HEK293 (cell line): ENCODE measurements around the gene VRK3.

Experiments
- CTCF ChIA-PET: fragments of 350-600 bp; formaldehyde crosslinking; extraction: SDS; loops from one replicate; lab custom pipeline; 2021; ENCODE audit warnings: antibody characterized with exemption; lab: Yijun Ruan, JAX
- POLR2A ChIA-PET: fragments of 300-600 bp; formaldehyde crosslinking; extraction: SDS; loops from one replicate; lab custom pipeline; 2020; ENCODE audit warnings: antibody characterized with exemption, inconsistent platforms; lab: Yijun Ruan, JAX
- H3K27ac ChIP-seq: fragments of 200-500 bp; sonication (Bioruptor generic); 2 replicates; pipeline ENCODE4 v1.5.1; 2014; ENCODE audit warnings: low read depth, low read length, control low read depth, inconsistent platforms; ENCODE audit errors: extremely low read depth
- H3K36me3 ChIP-seq, 2 experiments: fragments of 200-500 bp in 1 of 2; sonication (Bioruptor generic) in 1 of 2; 1 replicate in 1 of 2; 2 replicates in 1 of 2; pipeline ENCODE4 v1.5.1; 2014 to 2017; ENCODE audit warnings: inconsistent platforms in 2 of 2, low read length in 2 of 2; ENCODE audit not compliant: control insufficient read depth in 2 of 2, insufficient read depth in 1 of 2
- H3K4me1 ChIP-seq: fragments of 200-500 bp; sonication (Bioruptor generic); 2 replicates; pipeline ENCODE4 v1.5.1; 2014; ENCODE audit warnings: mild to moderate bottlenecking, low read length, inconsistent platforms; ENCODE audit not compliant: control insufficient read depth, insufficient read depth
- H3K4me3 ChIP-seq: 2 replicates; pipeline ENCODE4 v1.5.1; 2011; ENCODE audit warnings: low read depth, mild to moderate bottlenecking, control low read depth, low read length, moderate library complexity
- H3K9me3 ChIP-seq: fragments of 200-500 bp; sonication (Bioruptor generic); 2 replicates; pipeline ENCODE4 v1.5.1; 2014; ENCODE audit warnings: low read depth, low read length, inconsistent platforms; ENCODE audit not compliant: control insufficient read depth, insufficient read depth
- FEZF1 ChIP-seq: fragments of 450-650 bp; formaldehyde crosslinking; IDR thresholded peaks from 2 replicates; pipeline ENCODE4 v1.5.1; 2016; ENCODE audit warnings: missing biosample characterization, missing genetic modification characterization
- HOXC10 ChIP-seq: sonication (generic); formaldehyde crosslinking; IDR thresholded peaks from 2 replicates; pipeline ENCODE4 v1.8.1; 2023; ENCODE audit warnings: mild to moderate bottlenecking, missing genetic modification reagents
- INSM2 ChIP-seq: fragments of 450-650 bp; formaldehyde crosslinking; IDR thresholded peaks from 2 replicates; pipeline ENCODE4 v1.5.1; 2016; ENCODE audit warnings: missing biosample characterization, missing genetic modification characterization
- KLF8 ChIP-seq: fragments of 450-650 bp; formaldehyde crosslinking; IDR thresholded peaks from 2 replicates; pipeline ENCODE4 v1.5.1; 2016; ENCODE audit warnings: missing biosample characterization, missing genetic modification characterization
- MEIS1 ChIP-seq: sonication (generic); formaldehyde crosslinking; IDR thresholded peaks from 2 replicates; pipeline ENCODE4 v1.8.1; 2022; ENCODE audit warnings: missing genetic modification reagents, mild to moderate bottlenecking, borderline replicate concordance
- OVOL3 ChIP-seq: fragments of 450-650 bp; formaldehyde crosslinking; IDR thresholded peaks from 2 replicates; pipeline ENCODE4 v1.5.1; 2016; ENCODE audit warnings: missing biosample characterization, missing genetic modification characterization
- PRDM4 ChIP-seq: fragments of 450-650 bp; formaldehyde crosslinking; IDR thresholded peaks from 2 replicates; pipeline ENCODE4 v1.5.1; 2017; ENCODE audit warnings: missing biosample characterization, missing genetic modification characterization
- RBAK ChIP-seq: fragments of 450-650 bp; formaldehyde crosslinking; IDR thresholded peaks from 2 replicates; pipeline ENCODE4 v1.5.1; 2016; ENCODE audit warnings: missing biosample characterization, missing genetic modification characterization
- SCRT2 ChIP-seq: fragments of 450-650 bp; formaldehyde crosslinking; IDR thresholded peaks from 2 replicates; pipeline ENCODE4 v1.5.1; 2016; ENCODE audit warnings: missing biosample characterization, missing genetic modification characterization
- TCF7L2 ChIP-seq: IDR thresholded peaks from 2 replicates; pipeline ENCODE4 v1.6.1; 2011; ENCODE audit warnings: low read depth, mild to moderate bottlenecking, inconsistent platforms, low read length, moderate library complexity, borderline replicate concordance
- ZBTB1 ChIP-seq: fragments of 450-650 bp; formaldehyde crosslinking; IDR thresholded peaks from 2 replicates; pipeline ENCODE4 v1.5.1; 2016; ENCODE audit warnings: missing biosample characterization, missing genetic modification characterization
- ZBTB44 ChIP-seq: fragments of 450-650 bp; IDR thresholded peaks from 2 replicates; pipeline ENCODE4 v1.5.1; 2018; ENCODE audit warnings: missing biosample characterization, mild to moderate bottlenecking, missing genetic modification characterization
- ZIC2 ChIP-seq: fragments of 450-650 bp; formaldehyde crosslinking; IDR thresholded peaks from 2 replicates; pipeline ENCODE4 v1.5.1; 2016; ENCODE audit warnings: missing biosample characterization, missing genetic modification characterization
- ZNF112 ChIP-seq: fragments of 450-650 bp; formaldehyde crosslinking; IDR thresholded peaks from 2 replicates; pipeline ENCODE4 v1.5.0; 2017; ENCODE audit warnings: missing biosample characterization, missing genetic modification characterization
- ZNF133 ChIP-seq: fragments of 450-650 bp; formaldehyde crosslinking; IDR thresholded peaks from 2 replicates; pipeline ENCODE4 v1.5.1; 2016; ENCODE audit warnings: missing biosample characterization, missing genetic modification characterization
- ZNF140 ChIP-seq: fragments of 450-650 bp; formaldehyde crosslinking; IDR thresholded peaks from 2 replicates; pipeline ENCODE4 v1.5.1; 2016; ENCODE audit warnings: missing biosample characterization, missing genetic modification characterization
- ZNF19 ChIP-seq: fragments of 450-650 bp; formaldehyde crosslinking; IDR thresholded peaks from 2 replicates; pipeline ENCODE4; 2016; ENCODE audit warnings: missing biosample characterization, missing genetic modification characterization, low read depth
- ZNF302 ChIP-seq: fragments of 450-650 bp; formaldehyde crosslinking; IDR thresholded peaks from 2 replicates; pipeline ENCODE4 v1.5.1; 2016; ENCODE audit warnings: missing biosample characterization, missing genetic modification characterization, low read depth
- ZNF350 ChIP-seq: fragments of 450-650 bp; formaldehyde crosslinking; IDR thresholded peaks from 2 replicates; pipeline ENCODE4 v1.5.0; 2017; ENCODE audit warnings: missing biosample characterization, mild to moderate bottlenecking, missing genetic modification characterization
- ZNF544 ChIP-seq: fragments of 450-650 bp; formaldehyde crosslinking; IDR thresholded peaks from 2 replicates; pipeline ENCODE4 v1.5.0; 2017; ENCODE audit warnings: missing biosample characterization, missing genetic modification characterization
- ZNF549 ChIP-seq: fragments of 450-650 bp; IDR thresholded peaks from 2 replicates; pipeline ENCODE4 v1.5.1; 2018; ENCODE audit warnings: missing biosample characterization, missing genetic modification characterization, mild to moderate bottlenecking, inconsistent platforms, moderate library complexity
- ZNF561 ChIP-seq: fragments of 450-650 bp; IDR thresholded peaks from 2 replicates; pipeline ENCODE4 v1.5.1; 2018; ENCODE audit warnings: missing biosample characterization, missing genetic modification characterization, borderline replicate concordance
- ZNF624 ChIP-seq: fragments of 450-650 bp; formaldehyde crosslinking; IDR thresholded peaks from 2 replicates; pipeline ENCODE4 v1.5.1; 2017; ENCODE audit warnings: missing biosample characterization, missing genetic modification characterization
- ZNF76 ChIP-seq: fragments of 450-650 bp; formaldehyde crosslinking; IDR thresholded peaks from 2 replicates; pipeline ENCODE4; 2016; ENCODE audit warnings: low read depth, missing biosample characterization, missing genetic modification characterization, borderline replicate concordance
- ZSCAN30 ChIP-seq: fragments of 450-650 bp; IDR thresholded peaks from 2 replicates; pipeline ENCODE4 v1.5.1; 2018; ENCODE audit warnings: missing biosample characterization, mild to moderate bottlenecking, missing genetic modification characterization, moderate library complexity

The VRK3 gene

GRCh38 chr19:50043967-50044366 lies 18.8 kb upstream of the VRK3 start (continued):
- TF ChIP-seq PRDM4 (tag by site-specific recombination) (no peak), ZBTB44 (no peak)

- Histone ChIP-seq H3K4me1 (no peaks in the 10 kb centered on the region), H3K36me3 (peaks cover 31 to 94% of the 10 kb centered on the region in 2 experiments), H3K4me3 (no peak overlapping the region), H3K9me3 (no peaks in the 10 kb centered on the region), H3K27ac (no peak overlapping the region)
- ChIA-PET CTCF (interaction anchor here (0.7 to 1.4 kb wide), 2 partner anchors 9 to 339 kb away, joined by 4 to 6 read pairs; no protein-coding TSS in a partner anchor), POLR2A (no interaction called here)
- no peak for TF ChIP-seq TCF7L2
- no peak for TF ChIP-seq INSM2
- TF ChIP-seq ZNF302, result no peak
- no peak for TF ChIP-seq RBAK (tag by site-specific recombination)
- peak; percentile 97 for TF ChIP-seq ZNF133 (tag by site-specific recombination)
- TF ChIP-seq ZNF624 (tag by site-specific recombination), result no peak
These were observed 17.3 kb upstream of the VRK3 start for GRCh38 chr19:50042363-50043024.

- Histone ChIP-seq H3K4me3 (no peak overlapping the region), H3K4me1 (no peaks in the 10 kb centered on the region), H3K27ac (no peak overlapping the region), H3K9me3 (no peaks in the 10 kb centered on the region), H3K36me3 (peaks cover 34 to 91% of the 10 kb centered on the region in 2 experiments)
- ChIA-PET CTCF (interaction anchor here (0.5 kb wide), 1 partner anchor 11 kb away, joined by 3 read pairs; no protein-coding TSS in a partner anchor), POLR2A (no interaction called here)
- TF ChIP-seq ZNF112 (tag by site-specific recombination), result no peak
- TF ChIP-seq HOXC10 (CRISPR knock-in tag), result no peak
- TF ChIP-seq OVOL3 (tag by site-specific recombination), result no peak
- TF ChIP-seq FEZF1 (tag by site-specific recombination), result no peak
- no peak for TF ChIP-seq ZBTB1 (tag by site-specific recombination)
- no peak for TF ChIP-seq ZNF350 (tag by site-specific recombination)
- TF ChIP-seq ZSCAN30, result no peak
- no peak for TF ChIP-seq ZNF19 (tag by site-specific recombination)
- no peak for TF ChIP-seq MEIS1 (CRISPR knock-in tag)
- no peak for TF ChIP-seq ZNF76
- no peak for TF ChIP-seq ZNF544
- TF ChIP-seq SCRT2 (tag by site-specific recombination), result no peak
- no peak for TF ChIP-seq ZNF561 (tag by site-specific recombination)
- no peak for TF ChIP-seq RBAK (tag by site-specific recombination)
- no peak for TF ChIP-seq ZIC2
- no peak for TF ChIP-seq KLF8 (tag by site-specific recombination)
- TF ChIP-seq ZNF549 (tag by site-specific recombination), result no peak
- TF ChIP-seq ZNF140 (tag by site-specific recombination), result no peak
These were observed 15.8 kb upstream of the VRK3 start for GRCh38 chr19:50040967-50041366.
